CD4-positive, alpha-beta T cell (primary cell): ENCODE data around the gene COQ8B. TPM values are rescaled to one million over a fixed set of nuclear protein-coding genes. Genes with fewer than 3 reads are reported as not detected.

Experiments used
- ATAC-seq: fragments of 200-7000 bp; cut with Tn5 transposase; one replicate; pipeline ENCODE4 v1.10.0; 2022; ENCODE audit warnings: mild to moderate bottlenecking; ENCODE audit not compliant: poor library complexity
- CTCF ChIA-PET: fragments of 350-600 bp; sonication (Branson Sonifier 250); formaldehyde crosslinking; loops from one replicate; lab custom pipeline; 2021; ENCODE audit warnings: antibody characterized with exemption, inconsistent platforms; lab: Charles Lee
- POLR2A ChIA-PET: fragments of 350-600 bp; sonication (Branson Sonifier 250); formaldehyde crosslinking; loops from one replicate; lab custom pipeline; 2021; ENCODE audit warnings: antibody characterized with exemption, inconsistent platforms; lab: Charles Lee
- DNase-seq, 14 experiments: peaks; one replicate each; pipeline ENCODE4 v3.0.0-alpha.2; 2013 to 2020; ENCODE audit warnings: mixed read lengths in 2 of 14
- H3K27ac ChIP-seq, 2 donors: one replicate each; pipeline versions ENCODE4 v1.5.1 to v1.7.0; 2013; ENCODE audit warnings: low read length in 2 of 2, low read depth in 1 of 2, mild to moderate bottlenecking in 1 of 2
- H3K27me3 ChIP-seq, 2 experiments: 1 replicate in 1 of 2; 2 replicates in 1 of 2; pipeline versions ENCODE4 v1.6.1 to v1.7.0; 2013; ENCODE audit warnings: low read length in 2 of 2, control low read depth in 1 of 2, mild to moderate bottlenecking in 1 of 2, moderate library complexity in 1 of 2; ENCODE audit not compliant: insufficient read depth in 2 of 2, control insufficient read depth in 1 of 2
- H3K36me3 ChIP-seq: one replicate; pipeline ENCODE4 v1.6.1; 2013; ENCODE audit warnings: low read length, control low read depth; ENCODE audit not compliant: insufficient read depth
- H3K4me1 ChIP-seq: one replicate; pipeline ENCODE4 v1.6.1; 2013; ENCODE audit warnings: low read length, control low read depth; ENCODE audit not compliant: insufficient read depth
- H3K4me3 ChIP-seq: one replicate; pipeline ENCODE4 v1.5.1; 2013; ENCODE audit warnings: mild to moderate bottlenecking, low read length, moderate library complexity
- H3K9me3 ChIP-seq, 2 experiments: 1 replicate in 1 of 2; 2 replicates in 1 of 2; pipeline versions ENCODE4 v1.6.1 to v1.7.0; 2013; ENCODE audit warnings: low read length in 2 of 2, mild to moderate bottlenecking in 2 of 2, control low read depth in 1 of 2, moderate library complexity in 1 of 2; ENCODE audit not compliant: control insufficient read depth in 1 of 2, insufficient read depth in 1 of 2
- H3K27ac Mint-ChIP-seq: one replicate; pipeline ENCODE4 v1.8.0; 2020; ENCODE audit warnings: mixed read lengths
- H3K27me3 Mint-ChIP-seq: one replicate; pipeline ENCODE4 v1.8.0; 2021; ENCODE audit warnings: mixed read lengths
- H3K36me3 Mint-ChIP-seq: one replicate; pipeline ENCODE4 v1.8.0; 2021; ENCODE audit warnings: low read depth, mixed read lengths
- H3K4me1 Mint-ChIP-seq: one replicate; pipeline ENCODE4 v1.8.0; 2021; ENCODE audit warnings: low read depth, mixed read lengths
- H3K4me3 Mint-ChIP-seq: one replicate; pipeline ENCODE4 v1.8.0; 2020; ENCODE audit warnings: mild to moderate bottlenecking, mixed read lengths
- H3K9me3 Mint-ChIP-seq: one replicate; pipeline ENCODE4 v1.8.0; 2020; ENCODE audit warnings: mixed read lengths
- intact Hi-C, 2 experiments: fragments of 100-400 bp; cut with DNase I in 1 of 2; cut with micrococcal nuclease in 1 of 2; formaldehyde crosslinking; loops; one replicate each; pipeline versions ENCODE4 v1.15.1 to v1.9.0; 2023 to 2025; cut with DNase I, micrococcal nuclease
- total RNA-seq, 174 experiments: library from RNA in 2 of 174; stranded (reverse) in 2 of 174; gene quantifications; one replicate each; pipeline ENCODE4 v1.2.3 and lab custom pipeline; 2021 to 2026
- TF ChIP-seq, protein P1 (sequence below): fragments of 200-600 bp; IDR thresholded peaks from one replicate; pipeline ENCODE4 v1.8.0; 2022; ENCODE audit warnings: antibody characterized with exemption, mild to moderate bottlenecking

Gene COQ8B
- total RNA-seq, 2 experiments from 2014 or later, result 16.4 to 18.3 TPM

DNA sequence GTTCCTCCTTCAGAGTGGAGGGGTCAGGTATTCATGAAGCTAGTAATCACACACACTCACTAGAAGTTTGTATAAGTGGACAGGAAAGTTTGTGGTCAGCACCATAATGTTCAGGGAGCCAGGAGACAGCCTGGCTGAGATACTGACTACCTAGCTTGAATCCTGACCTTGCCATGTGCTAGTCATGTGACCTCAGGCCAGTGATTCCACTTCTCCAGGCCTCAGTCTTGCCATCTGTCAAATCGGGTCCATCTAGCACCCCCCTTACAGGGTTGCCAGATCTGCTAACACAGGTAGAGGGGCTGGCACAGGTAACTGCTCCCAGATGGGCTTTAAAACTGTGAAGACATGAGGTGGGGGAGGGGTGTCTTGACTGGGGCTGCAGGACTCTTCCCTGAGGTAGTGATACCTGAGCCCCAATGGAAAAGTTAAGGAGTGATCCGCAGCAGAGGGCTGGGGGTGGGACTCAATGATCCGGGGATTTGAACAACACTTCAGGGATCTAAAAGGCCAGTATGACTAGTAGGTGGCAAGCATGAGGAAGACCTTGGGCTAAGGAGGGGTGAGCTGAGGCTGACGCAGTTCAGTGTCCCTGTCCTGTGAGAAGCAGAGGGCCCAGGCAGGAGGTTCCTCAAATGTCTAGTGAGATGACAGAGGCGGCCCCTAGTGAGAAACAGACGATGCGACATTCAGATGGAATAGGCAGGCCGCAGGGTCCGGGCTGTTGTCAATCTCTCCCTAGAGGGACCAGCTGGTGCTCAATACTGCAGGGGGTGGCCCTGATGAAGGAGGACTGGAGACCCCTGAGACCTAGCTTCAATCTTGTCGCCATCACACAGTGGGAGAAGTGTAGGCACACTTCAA lies 25.1 kb upstream of the COQ8B start:
- H3K36me3 ChIP-seq, result peaks cover 17% of the 10 kb centered on the region
- no peaks in the 10 kb centered on the region for H3K27me3 ChIP-seq
- peaks cover 20% of the 10 kb centered on the region for H3K36me3 Mint-ChIP-seq
- TF ChIP-seq, protein P1, sequence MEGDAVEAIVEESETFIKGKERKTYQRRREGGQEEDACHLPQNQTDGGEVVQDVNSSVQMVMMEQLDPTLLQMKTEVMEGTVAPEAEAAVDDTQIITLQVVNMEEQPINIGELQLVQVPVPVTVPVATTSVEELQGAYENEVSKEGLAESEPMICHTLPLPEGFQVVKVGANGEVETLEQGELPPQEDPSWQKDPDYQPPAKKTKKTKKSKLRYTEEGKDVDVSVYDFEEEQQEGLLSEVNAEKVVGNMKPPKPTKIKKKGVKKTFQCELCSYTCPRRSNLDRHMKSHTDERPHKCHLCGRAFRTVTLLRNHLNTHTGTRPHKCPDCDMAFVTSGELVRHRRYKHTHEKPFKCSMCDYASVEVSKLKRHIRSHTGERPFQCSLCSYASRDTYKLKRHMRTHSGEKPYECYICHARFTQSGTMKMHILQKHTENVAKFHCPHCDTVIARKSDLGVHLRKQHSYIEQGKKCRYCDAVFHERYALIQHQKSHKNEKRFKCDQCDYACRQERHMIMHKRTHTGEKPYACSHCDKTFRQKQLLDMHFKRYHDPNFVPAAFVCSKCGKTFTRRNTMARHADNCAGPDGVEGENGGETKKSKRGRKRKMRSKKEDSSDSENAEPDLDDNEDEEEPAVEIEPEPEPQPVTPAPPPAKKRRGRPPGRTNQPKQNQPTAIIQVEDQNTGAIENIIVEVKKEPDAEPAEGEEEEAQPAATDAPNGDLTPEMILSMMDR, result no peak
- no peak for ATAC-seq
- intact Hi-C loops, result no loop called here
- no peak overlapping the region for H3K27ac ChIP-seq
- H3K27ac Mint-ChIP-seq, result no peak overlapping the region
- H3K27me3 Mint-ChIP-seq, result no peaks in the 10 kb centered on the region
- H3K4me1 ChIP-seq, result no peaks in the 10 kb centered on the region
- CTCF ChIA-PET, result interaction anchor here (0.7 kb wide), 1 partner anchor 403 kb away, joined by 3 read pairs; no protein-coding TSS in a partner anchor
- no peak for DNase-seq
- POLR2A ChIA-PET, result interaction anchor here (0.8 to 0.9 kb wide), 2 partner anchors 25 to 36 kb away, joined by 3 read pairs; partner anchors contain the start of genes COQ8B, ITPKC and RAB4B
- no peak overlapping the region for H3K4me3 Mint-ChIP-seq
- no peak overlapping the region for H3K4me3 ChIP-seq
- no peaks in the 10 kb centered on the region for H3K4me1 Mint-ChIP-seq
- H3K9me3 ChIP-seq, result no peaks in the 10 kb centered on the region
- no peaks in the 10 kb centered on the region for H3K9me3 Mint-ChIP-seq

DNA sequence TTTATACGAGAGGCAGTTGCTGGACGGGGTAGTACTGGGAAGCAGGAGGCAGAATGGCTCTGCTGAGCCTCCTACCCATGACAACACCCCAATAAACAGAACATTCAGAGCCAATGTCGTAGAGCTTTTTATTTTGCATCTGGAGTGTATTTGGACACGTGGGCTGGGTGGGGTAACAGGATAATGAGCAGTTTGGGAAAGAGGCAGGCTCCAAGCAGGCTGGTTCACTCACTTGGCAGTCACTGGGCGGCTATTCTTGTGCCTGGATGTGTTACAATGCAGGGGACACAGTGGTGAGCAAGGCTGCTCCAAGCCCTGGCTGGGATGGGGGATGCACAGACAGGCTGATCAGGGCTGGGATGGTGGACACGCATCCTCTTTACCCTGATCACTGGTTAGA lies 24.1 kb upstream of the COQ8B start:
- CTCF ChIA-PET, result interaction anchor here (0.5 kb wide), 1 partner anchor 30 kb away, joined by 4 read pairs; no protein-coding TSS in a partner anchor
- Histone ChIP-seq H3K27ac (no peak overlapping the region), H3K4me1 (no peaks in the 10 kb centered on the region), H3K9me3 (no peaks in the 10 kb centered on the region), H3K27me3 (no peaks in the 10 kb centered on the region), H3K4me3 (no peak overlapping the region), H3K36me3 (peaks cover 20% of the 10 kb centered on the region)
- intact Hi-C loops, result no loop called here
- H3K4me3 Mint-ChIP-seq, result no peak overlapping the region
- DNase-seq (no peak), ATAC-seq (no peak)
- no peaks in the 10 kb centered on the region for H3K27me3 Mint-ChIP-seq
- no peak overlapping the region for H3K27ac Mint-ChIP-seq
- no peaks in the 10 kb centered on the region for H3K9me3 Mint-ChIP-seq
- H3K4me1 Mint-ChIP-seq, result no peaks in the 10 kb centered on the region
- H3K36me3 Mint-ChIP-seq, result peaks cover 22% of the 10 kb centered on the region
- POLR2A ChIA-PET, result no interaction called here
- TF ChIP-seq, protein P1, result no peak

DNA sequence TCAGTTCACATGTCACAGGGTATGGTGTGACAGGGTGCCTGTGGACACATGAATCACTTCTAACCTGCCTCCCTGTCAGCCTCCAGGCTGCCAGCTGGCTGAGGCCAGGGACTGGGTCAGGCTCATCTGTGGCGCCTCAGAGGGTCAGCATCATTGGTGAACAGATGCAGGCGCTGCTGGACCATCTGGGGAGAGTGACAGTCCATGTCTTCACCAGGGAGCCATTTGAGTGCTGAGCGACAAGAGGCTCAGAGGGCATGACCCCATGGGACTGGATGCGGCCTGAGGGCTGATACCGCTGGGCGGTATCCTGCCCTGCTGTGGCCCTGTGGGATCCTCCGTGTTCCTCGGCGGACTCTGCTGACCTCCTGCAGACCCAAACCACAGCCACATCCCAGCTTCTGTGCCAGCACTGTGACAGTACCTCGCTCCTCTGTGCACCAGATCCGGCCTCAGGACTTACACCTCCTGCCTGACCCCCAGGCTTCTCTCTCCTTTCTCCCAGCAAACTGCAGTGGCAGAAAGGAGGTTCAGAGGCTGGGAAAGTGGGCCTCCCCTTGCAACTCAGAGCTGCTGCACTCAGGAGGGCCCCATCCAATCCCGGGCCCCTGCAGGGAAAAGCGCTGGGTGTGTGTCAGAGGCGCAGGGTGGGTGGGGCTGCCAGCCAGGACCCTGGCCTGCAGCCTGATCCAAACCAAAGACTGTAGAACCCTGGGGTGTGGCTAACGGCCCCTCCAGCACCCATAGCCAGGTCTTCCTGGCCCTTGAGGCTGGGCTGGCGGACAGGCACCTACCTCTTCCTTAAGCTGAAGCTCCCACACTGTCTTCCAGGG lies 23.4 kb upstream of the COQ8B start:
- Mint-ChIP-seq H3K4me3 (no peak overlapping the region), H3K27me3 (no peaks in the 10 kb centered on the region), H3K27ac (no peak overlapping the region), H3K4me1 (no peaks in the 10 kb centered on the region), H3K36me3 (peaks cover 28% of the 10 kb centered on the region), H3K9me3 (no peaks in the 10 kb centered on the region)
- intact Hi-C loops, result no loop called here
- POLR2A ChIA-PET, result no interaction called here
- no peak overlapping the region for H3K27ac ChIP-seq
- H3K27me3 ChIP-seq, result no peaks in the 10 kb centered on the region
- H3K4me1 ChIP-seq, result no peaks in the 10 kb centered on the region
- peaks cover 26% of the 10 kb centered on the region for H3K36me3 ChIP-seq
- DNase-seq (no peak), ATAC-seq (no peak)
- no peaks in the 10 kb centered on the region for H3K9me3 ChIP-seq
- TF ChIP-seq, protein P1, result no peak
- H3K4me3 ChIP-seq, result no peak overlapping the region
- CTCF ChIA-PET, result interaction anchor here (0.5 kb wide), 1 partner anchor 29 kb away, joined by 4 read pairs; no protein-coding TSS in a partner anchor
